Limb (tissue), 2 donors: ENCODE measurements around the gene IFT20.

Experiments
- DNase-seq, 2 donors: peaks; one replicate each; pipeline ENCODE4 v3.0.0-alpha.2; 2016; ENCODE audit errors: extremely low spot score in 2 of 2

IFT20 gene

GRCh38 chr17:28335201-28335958 is at the start of gene IFT20, which contains the start of gene TNFAIP1:
TSS of gene IFT20 (minus strand) at chr17:28335472. CDS start at chr17:28331985, 3,487 bp downstream.
TSS of gene TNFAIP1 (plus strand) at chr17:28335761. CDS start at chr17:28339522, 3,761 bp downstream.
- peak; percentile 99 to 100 for DNase-seq

- DNase-seq, result no peak
Measured at GRCh38 chr17:28385037-28385400, 49.7 kb upstream of the IFT20 start.

- no peak for DNase-seq
Measured at GRCh38 chr17:28384281-28385036, 49.2 kb upstream of the IFT20 start.

GRCh38 chr17:28381141-28381825 is 46.0 kb upstream of the IFT20 start:
- peak in 1 of 2 donors; percentile 47 for DNase-seq

GRCh38 chr17:28379814-28380801 is 44.8 kb upstream of the IFT20 start:
- no peak for DNase-seq

- no peak for DNase-seq
Measured at GRCh38 chr17:28372945-28373274, 37.6 kb upstream of the IFT20 start.

- DNase-seq, result no peak
Measured at GRCh38 chr17:28372203-28372944, 37.1 kb upstream of the IFT20 start.

- peak; percentile 74 to 91 for DNase-seq
Measured at GRCh38 chr17:28371245-28372202, 36.3 kb upstream of the IFT20 start, which contains the start of gene SARM1. TSS of gene SARM1 (plus strand) at chr17:28371694. CDS start at chr17:28372033, 339 bp downstream.

GRCh38 chr17:28370744-28371103 is 35.5 kb upstream of the IFT20 start:
- DNase-seq, result no peak

- no peak for DNase-seq
Measured at GRCh38 chr17:28370035-28370743, 34.9 kb upstream of the IFT20 start, which contains the start of gene VTN. TSS of gene VTN (minus strand) at chr17:28370307. CDS start at chr17:28370203, 104 bp downstream.

GRCh38 chr17:28369684-28370034 is 34.4 kb upstream of the IFT20 start:
- DNase-seq, result no peak

- no peak for DNase-seq
Measured at GRCh38 chr17:28368915-28369683, 33.8 kb upstream of the IFT20 start.

GRCh38 chr17:28368306-28368831 is 33.1 kb upstream of the IFT20 start:
- no peak for DNase-seq

- DNase-seq, result no peak
Measured at GRCh38 chr17:28367641-28368305, 32.5 kb upstream of the IFT20 start.

GRCh38 chr17:28366605-28367004 is 31.3 kb upstream of the IFT20 start:
- DNase-seq, result no peak

GRCh38 chr17:28365487-28365886 is 30.2 kb upstream of the IFT20 start:
- DNase-seq, result no peak
